ENCODE measurements around the gene MVB12A. TPM values are rescaled to one million over a fixed set of nuclear protein-coding genes. Genes with fewer than 3 reads are reported as not detected.

Gene MVB12A
- total and polyA plus RNA-seq, 9 of the 15 experiments (the other 6 are each of a cell fraction or from before 2014, with no cell fraction given), result 1.2 to 46.2 (median 22.4) TPM

DNA sequence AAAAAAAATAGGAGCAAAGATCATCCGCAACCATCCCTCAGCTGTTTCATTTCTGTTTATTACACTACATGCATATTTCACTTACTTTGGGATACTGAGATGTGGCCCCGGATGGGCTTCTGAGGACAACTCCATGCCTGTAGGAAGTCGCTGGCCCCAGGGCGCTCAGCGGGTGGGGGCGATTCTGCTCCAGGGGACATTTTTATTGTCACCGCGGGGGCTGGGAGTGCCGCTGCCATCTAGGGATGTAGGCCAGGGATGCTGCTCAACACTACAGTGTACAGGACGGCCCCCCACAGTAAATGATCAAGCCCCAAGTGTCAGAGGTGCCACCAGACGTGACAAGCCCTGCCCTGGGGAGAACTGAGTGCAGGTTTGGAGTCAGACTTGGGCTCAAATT is 8.0 kb upstream of the MVB12A start (continued):
- no peak for TF ChIP-seq GTF2E2 (tag; IDR thresholded peaks at IDR 0.05)
- no peak for TF ChIP-seq PHB2 (IDR thresholded peaks at IDR 0.05; ENCODE audit: low read depth)
- no peak for TF ChIP-seq MECOM (CRISPR knock-in tag; IDR thresholded peaks at IDR 0.05)
- no peak for TF ChIP-seq PCBP2 (IDR thresholded peaks at IDR 0.05; ENCODE audit: low read depth, low read length, poor library complexity, severe bottlenecking)
- TF ChIP-seq TAF15 (IDR thresholded peaks at IDR 0.05; ENCODE audit: low read depth, low read length), result no peak

DNA sequence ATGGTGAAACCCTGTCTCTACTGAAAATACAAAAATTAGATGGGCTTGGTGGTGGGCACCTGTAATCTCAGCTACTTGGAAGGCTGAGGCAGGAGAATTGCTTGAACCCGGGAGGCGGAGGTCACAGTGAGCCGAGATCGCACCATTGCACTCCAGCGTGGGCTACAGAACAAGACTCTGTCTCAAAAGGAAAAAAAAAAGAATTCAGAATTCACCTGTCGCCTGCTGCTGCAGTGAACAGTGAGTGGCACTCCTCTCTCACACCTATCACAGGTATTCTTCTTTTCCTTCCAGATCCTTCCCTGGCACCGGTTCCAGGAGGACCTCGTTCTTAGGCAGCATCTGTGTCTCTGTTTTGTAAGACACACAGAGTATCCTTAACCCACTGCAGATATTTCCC is 5.8 kb upstream of the MVB12A start:
- no TSS peak for BruUV-seq (replicated peaks)
- TF ChIP-seq E2F3 (CRISPR knock-in tag; IDR thresholded peaks at IDR 0.05), result no peak
- TF ChIP-seq, protein P1, sequence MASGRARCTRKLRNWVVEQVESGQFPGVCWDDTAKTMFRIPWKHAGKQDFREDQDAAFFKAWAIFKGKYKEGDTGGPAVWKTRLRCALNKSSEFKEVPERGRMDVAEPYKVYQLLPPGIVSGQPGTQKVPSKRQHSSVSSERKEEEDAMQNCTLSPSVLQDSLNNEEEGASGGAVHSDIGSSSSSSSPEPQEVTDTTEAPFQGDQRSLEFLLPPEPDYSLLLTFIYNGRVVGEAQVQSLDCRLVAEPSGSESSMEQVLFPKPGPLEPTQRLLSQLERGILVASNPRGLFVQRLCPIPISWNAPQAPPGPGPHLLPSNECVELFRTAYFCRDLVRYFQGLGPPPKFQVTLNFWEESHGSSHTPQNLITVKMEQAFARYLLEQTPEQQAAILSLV (tag; IDR thresholded peaks at IDR 0.05), result no peak
- no peak for TF ChIP-seq ZNF589 (CRISPR knock-in tag; IDR thresholded peaks at IDR 0.05; ENCODE audit: low read depth)
- TF ChIP-seq ZNF785 (CRISPR knock-in tag; IDR thresholded peaks at IDR 0.05), result no peak
- TF ChIP-seq RFX1 (IDR thresholded peaks at IDR 0.05), result no peak
- TF ChIP-seq, protein P2, sequence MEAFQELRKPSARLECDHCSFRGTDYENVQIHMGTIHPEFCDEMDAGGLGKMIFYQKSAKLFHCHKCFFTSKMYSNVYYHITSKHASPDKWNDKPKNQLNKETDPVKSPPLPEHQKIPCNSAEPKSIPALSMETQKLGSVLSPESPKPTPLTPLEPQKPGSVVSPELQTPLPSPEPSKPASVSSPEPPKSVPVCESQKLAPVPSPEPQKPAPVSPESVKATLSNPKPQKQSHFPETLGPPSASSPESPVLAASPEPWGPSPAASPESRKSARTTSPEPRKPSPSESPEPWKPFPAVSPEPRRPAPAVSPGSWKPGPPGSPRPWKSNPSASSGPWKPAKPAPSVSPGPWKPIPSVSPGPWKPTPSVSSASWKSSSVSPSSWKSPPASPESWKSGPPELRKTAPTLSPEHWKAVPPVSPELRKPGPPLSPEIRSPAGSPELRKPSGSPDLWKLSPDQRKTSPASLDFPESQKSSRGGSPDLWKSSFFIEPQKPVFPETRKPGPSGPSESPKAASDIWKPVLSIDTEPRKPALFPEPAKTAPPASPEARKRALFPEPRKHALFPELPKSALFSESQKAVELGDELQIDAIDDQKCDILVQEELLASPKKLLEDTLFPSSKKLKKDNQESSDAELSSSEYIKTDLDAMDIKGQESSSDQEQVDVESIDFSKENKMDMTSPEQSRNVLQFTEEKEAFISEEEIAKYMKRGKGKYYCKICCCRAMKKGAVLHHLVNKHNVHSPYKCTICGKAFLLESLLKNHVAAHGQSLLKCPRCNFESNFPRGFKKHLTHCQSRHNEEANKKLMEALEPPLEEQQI (IDR thresholded peaks at IDR 0.05), result no peak
- TF ChIP-seq STAG1 (CRISPR knock-in tag; IDR thresholded peaks at IDR 0.05; ENCODE audit: borderline replicate concordance), result no peak
- TF ChIP-seq TGIF2 (CRISPR knock-in tag; IDR thresholded peaks at IDR 0.05), result no peak
- no peak for TF ChIP-seq FOXP1 (CRISPR knock-in tag; IDR thresholded peaks at IDR 0.05)
- no peak for TF ChIP-seq RBM22 (IDR thresholded peaks at IDR 0.05; ENCODE audit: low read depth, low read length, poor library complexity, severe bottlenecking)
- no peak for TF ChIP-seq ZNF146 (CRISPR knock-in tag; IDR thresholded peaks at IDR 0.05; ENCODE audit: unreplicated experiment)
- no peak for TF ChIP-seq HCFC1 (IDR thresholded peaks at IDR 0.05; ENCODE audit: low read depth, low read length)
- in situ Hi-C loops (cut with MboI) (no loop called here), intact Hi-C loops (cut with micrococcal nuclease) (no loop called here)
- Histone ChIP-seq H4K20me1 (replicated peaks; ENCODE audit: control insufficient read depth, insufficient read depth, low read length) (no peaks in the 10 kb centered on the region), H3K9me3 (replicated peaks; ENCODE audit: control insufficient read depth, insufficient read depth, low read depth, low read length) (no peaks in the 10 kb centered on the region), H3K4me1 (replicated peaks in 1 of 2; ENCODE audit: control insufficient read depth in 2 of 2, insufficient read depth in 2 of 2, low read length in 2 of 2) (peaks cover 7 to 8% of the 10 kb centered on the region in 2 experiments; a peak in 3 of 5 replicates), H3K4me2 (ENCODE audit: insufficient read depth, low read length) (no peak overlapping the region), H3K9ac (ENCODE audit: insufficient read depth in 1 of 2, low read depth in 2 of 2, low read length in 2 of 2) (no peak overlapping the region), H2AFZ (ENCODE audit: low read depth, low read length) (no peak overlapping the region), H3K4me3 (no peak overlapping the region), H3K27me3 (ENCODE audit: control insufficient read depth in 2 of 2, insufficient read depth in 2 of 2, low read length in 2 of 2) (no peaks in the 10 kb centered on the region), H3K9me1 (ENCODE audit: control insufficient read depth, insufficient read depth, low read length) (no peaks in the 10 kb centered on the region), H3K36me3 (ENCODE audit: control insufficient read depth, insufficient read depth, low read length) (peaks cover 32% of the 10 kb centered on the region; the same call in 2 of the 3 replicates), H3K79me2 (ENCODE audit: control insufficient read depth, insufficient read depth, low read length) (peaks cover 2% of the 10 kb centered on the region; the same call in 1 of the 3 replicates), H3K27ac (ENCODE audit: extremely low read depth, low read depth, low read length) (no peak overlapping the region)
- no peak for DNase-seq (ENCODE audit: extremely low read depth in 1 of 4, low spot score in 3 of 4)
- no peak for ATAC-seq
- ChIA-PET POLR2A (interaction anchor here (3.8 kb wide), 1 partner anchor 8 kb away, joined by 17 read pairs; the partner anchor contains the start of gene BST2), CTCF (ENCODE audit: low intra/inter-chr PET ratio) (no interaction called here)
- WGBS (ENCODE audit: insufficient coverage, low coverage, missing lambda C conversion rate), result 97% methylated on average over 8 of the region's 8 CpGs
- no peak for FAIRE-seq
